NCI-H226 (cell line): Measurements from ENCODE around the gene SDCBP2.

Source experiments
- DNase-seq: peaks from one replicate; pipeline ENCODE4 v3.0.0-alpha.2; 2015

SDCBP2 gene

GRCh38 chr20:1328680-1329330, at the start of gene SDCBP2:
TSS of gene SDCBP2 (minus strand) at chr20:1329139. CDS start at chr20:1320416, 8,723 bp downstream.
- no peak for DNase-seq

GRCh38 chr20:1378735-1379125, 49.8 kb upstream of the SDCBP2 start:
- no peak for DNase-seq

- DNase-seq: peak; percentile 55
Measured at GRCh38 chr20:1377984-1378734, 49.2 kb upstream of the SDCBP2 start.

- no peak for DNase-seq
Measured at GRCh38 chr20:1377341-1377871, 48.5 kb upstream of the SDCBP2 start.

GRCh38 chr20:1376408-1377270, 47.7 kb upstream of the SDCBP2 start:
- no peak for DNase-seq

- DNase-seq: no peak
Measured at GRCh38 chr20:1376007-1376406, 47.1 kb upstream of the SDCBP2 start.

- DNase-seq: peak; percentile 37
Measured at GRCh38 chr20:1375515-1375914, 46.6 kb upstream of the SDCBP2 start.

- no peak for DNase-seq
Measured at GRCh38 chr20:1374246-1374645, 45.3 kb upstream of the SDCBP2 start.

GRCh38 chr20:1373614-1374013, 44.7 kb upstream of the SDCBP2 start:
- no peak for DNase-seq

GRCh38 chr20:1373036-1373435, 44.1 kb upstream of the SDCBP2 start:
- no peak for DNase-seq

GRCh38 chr20:1371830-1372539, 43.0 kb upstream of the SDCBP2 start:
- no peak for DNase-seq

- no peak for DNase-seq
Measured at GRCh38 chr20:1371202-1371782, 42.4 kb upstream of the SDCBP2 start.

GRCh38 chr20:1370548-1371110, 41.7 kb upstream of the SDCBP2 start:
- no peak for DNase-seq

- DNase-seq: no peak
Measured at GRCh38 chr20:1369970-1370369, 41.0 kb upstream of the SDCBP2 start.

GRCh38 chr20:1368448-1369199, 39.7 kb upstream of the SDCBP2 start:
- peak; percentile 34 for DNase-seq

- DNase-seq: no peak
Measured at GRCh38 chr20:1367479-1367878, 38.5 kb upstream of the SDCBP2 start.

GRCh38 chr20:1364106-1364505, 35.2 kb upstream of the SDCBP2 start:
- DNase-seq: no peak

GRCh38 chr20:1363522-1363921, 34.6 kb upstream of the SDCBP2 start:
- DNase-seq: no peak

- DNase-seq: no peak
Measured at GRCh38 chr20:1362484-1362883, 33.5 kb upstream of the SDCBP2 start.

GRCh38 chr20:1360094-1360846, 31.3 kb upstream of the SDCBP2 start:
- no peak for DNase-seq
